Measurements from ENCODE around the gene HOXC5. TPM values are rescaled to one million over a fixed set of nuclear protein-coding genes. Genes with fewer than 3 reads are reported as not detected.

HOXC5 gene
- total and polyA plus RNA-seq, 4 donors, result not detected

- H3K9ac ChIP-seq (ENCODE audit: low read depth in 1 of 2, low read length in 2 of 2), result no peak overlapping the region
- no peak overlapping the region for H3K4me3 ChIP-seq (ENCODE audit: low read depth in 1 of 3, low read length in 3 of 3)
- H3K4me1 ChIP-seq (ENCODE audit: control insufficient read depth in 4 of 4, insufficient read depth in 4 of 4, low read length in 3 of 4), result no peaks in the 10 kb centered on the region
- TF ChIP-seq CTCF (IDR thresholded peaks at IDR 0.05; ENCODE audit: low read depth, low read length, missing input control), result no peak
- no peak for TF ChIP-seq YY1 (IDR thresholded peaks at IDR 0.05)
- TF ChIP-seq TAF1 (conservative IDR thresholded peaks at IDR 0.05), result no peak
- no peak for TF ChIP-seq ZBTB33 (IDR thresholded peaks at IDR 0.05)
- TF ChIP-seq FOXA2 (IDR thresholded peaks at IDR 0.05), result no peak
- no peak for TF ChIP-seq ATF3 (IDR thresholded peaks at IDR 0.05)
- TF ChIP-seq NR2F2 (IDR thresholded peaks at IDR 0.05), result no peak
- WGBS, result 25% methylated on average over 2 of the region's 2 CpGs
- H3K27me3 ChIP-seq (ENCODE audit: control insufficient read depth in 4 of 4, insufficient read depth in 4 of 4, low read length in 3 of 4), result peaks cover 11 to 36% (median 24%) of the 10 kb centered on the region in 4 donors
- H3K27ac ChIP-seq (ENCODE audit: low read depth in 1 of 2, low read length in 2 of 2), result no peak overlapping the region
- H3K9me3 ChIP-seq (ENCODE audit: control insufficient read depth in 4 of 4, low read length in 3 of 4), result no peaks in the 10 kb centered on the region
- DNase-seq (ENCODE audit: low spot score), result no peak
- H3K36me3 ChIP-seq (ENCODE audit: control insufficient read depth in 4 of 4, insufficient read depth in 3 of 4, low read depth in 1 of 4, low read length in 3 of 4), result no peaks in the 10 kb centered on the region
Measured at GRCh38 chr12:54050482-54050810, 17.6 kb downstream of the HOXC5 start.

GRCh38 chr12:54051026-54051842 lies 18.4 kb downstream of the HOXC5 start:
- H3K27me3 ChIP-seq (ENCODE audit: control insufficient read depth in 4 of 4, insufficient read depth in 4 of 4, low read length in 3 of 4), result peaks cover 11 to 34% (median 22%) of the 10 kb centered on the region in 4 donors
- no peaks in the 10 kb centered on the region for H3K36me3 ChIP-seq (ENCODE audit: control insufficient read depth in 4 of 4, insufficient read depth in 3 of 4, low read depth in 1 of 4, low read length in 3 of 4)
- TF ChIP-seq JUND (IDR thresholded peaks at IDR 0.05) (no peak), ZBTB33 (IDR thresholded peaks at IDR 0.05) (no peak), RAD21 (IDR thresholded peaks at IDR 0.05) (no peak), YY1 (IDR thresholded peaks at IDR 0.05) (no peak), NR2F2 (IDR thresholded peaks at IDR 0.05) (no peak), ATF3 (IDR thresholded peaks at IDR 0.05) (no peak), MAX (IDR thresholded peaks at IDR 0.05) (no peak), HNF4G (IDR thresholded peaks at IDR 0.05) (no peak), FOXA1 (IDR thresholded peaks at IDR 0.05) (no peak), REST (IDR thresholded peaks at IDR 0.05) (no peak), GABPA (IDR thresholded peaks at IDR 0.05 in 1 of 2, conservative IDR thresholded peaks at IDR 0.05 in 1 of 2) (no peak), SP1 (IDR thresholded peaks at IDR 0.05) (no peak), FOXA2 (IDR thresholded peaks at IDR 0.05) (no peak), TAF1 (conservative IDR thresholded peaks at IDR 0.05) (no peak), CTCF (IDR thresholded peaks at IDR 0.05; ENCODE audit: low read depth, low read length, missing input control) (no peak), RXRA (IDR thresholded peaks at IDR 0.05) (no peak), EGR1 (IDR thresholded peaks at IDR 0.05; ENCODE audit: low read depth in 2 of 2) (no peak)
- no peaks in the 10 kb centered on the region for H3K9me3 ChIP-seq (ENCODE audit: control insufficient read depth in 4 of 4, low read length in 3 of 4)
- DNase-seq (ENCODE audit: low spot score), result no peak
- 16% methylated on average over 12 of the region's 12 CpGs for WGBS
- H3K4me3 ChIP-seq (ENCODE audit: low read depth in 1 of 3, low read length in 3 of 3), result no peak overlapping the region
- H3K9ac ChIP-seq (ENCODE audit: low read depth in 1 of 2, low read length in 2 of 2), result no peak overlapping the region
- no peak overlapping the region for H3K27ac ChIP-seq (ENCODE audit: low read depth in 1 of 2, low read length in 2 of 2)
- no peaks in the 10 kb centered on the region for H3K4me1 ChIP-seq (ENCODE audit: control insufficient read depth in 4 of 4, insufficient read depth in 4 of 4, low read length in 3 of 4)

Data from liver (tissue), 9 donors.